Inflammatory macrophage treated with lipopolysaccharide for 4 hours (primary cell): ENCODE data around the gene SCAND1.
"Not testable (repeated sequence)": the region's sequence is repeated elsewhere in the genome, so short reads cannot be mapped to it uniquely, and the experiment has no call there.

Experiments used
- DNase-seq: peaks from one replicate; pipeline ENCODE4 v3.0.0-alpha.2; 2020

The SCAND1 gene

GRCh38 chr20:35956616-35957015, 2.3 kb upstream of the SCAND1 start:
- DNase-seq = no peak

DNA sequence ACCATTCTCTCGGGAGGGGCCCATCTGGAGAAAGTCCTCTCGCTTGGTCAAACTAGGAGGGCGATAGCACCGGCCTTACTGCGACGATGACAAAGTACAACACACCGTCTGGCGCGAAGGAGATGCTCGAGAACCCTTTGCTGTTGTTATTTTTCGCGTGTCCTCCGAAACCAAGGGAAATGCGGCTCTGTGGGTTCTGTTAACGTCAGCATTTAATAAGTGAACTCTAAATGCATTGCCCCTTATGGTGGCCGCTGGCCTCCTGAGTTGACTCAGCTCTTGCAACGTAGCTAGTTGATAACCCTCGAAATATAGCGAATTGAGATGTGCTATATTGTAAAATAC, 577 bp upstream of the SCAND1 start:
- DNase-seq = peak; percentile 61

GRCh38 chr20:35953387-35954199, 709 bp downstream of the SCAND1 start:
- DNase-seq = peak; percentile 43

DNA sequence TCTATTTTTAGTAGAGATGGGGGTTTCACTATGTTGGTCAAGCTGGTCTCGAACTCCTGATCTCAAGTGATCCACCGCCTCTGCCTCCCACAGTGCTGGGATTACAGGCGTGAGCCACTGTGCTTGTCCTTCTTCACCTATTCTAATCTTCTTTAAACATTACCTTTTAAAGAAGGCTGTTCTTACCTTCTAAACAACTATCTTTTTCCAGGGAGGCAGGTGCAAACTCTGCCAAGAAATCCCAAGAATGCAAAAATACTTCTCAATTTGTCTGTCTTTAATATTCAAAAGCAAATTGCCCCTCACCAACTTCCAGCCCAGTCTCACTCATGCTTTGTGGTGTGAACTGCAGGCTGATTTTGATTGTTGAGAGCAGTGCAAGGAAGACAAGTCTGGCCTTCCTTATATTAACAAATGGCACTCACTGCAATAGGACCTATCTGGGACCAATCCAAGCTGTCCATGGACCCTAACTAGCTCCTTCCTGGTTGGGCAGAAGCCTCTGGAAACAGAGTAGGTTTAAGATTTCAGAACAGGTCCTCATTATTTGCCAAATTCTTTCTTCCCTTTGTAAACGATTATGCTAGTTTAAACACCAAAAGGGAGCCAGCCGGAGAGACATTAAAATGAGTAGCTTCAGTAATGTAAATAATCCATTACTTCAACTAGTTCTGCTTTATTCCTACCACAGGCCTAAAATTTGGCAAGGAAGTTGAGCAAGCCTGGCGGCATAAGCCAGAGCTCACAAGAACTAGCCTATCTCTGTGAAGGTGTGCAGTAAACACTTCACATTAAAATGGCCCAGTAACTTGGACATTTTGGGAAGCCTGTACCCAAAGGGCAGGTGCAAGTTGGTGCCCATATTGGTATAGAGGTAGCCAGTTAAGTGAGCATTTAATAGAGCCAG, 1.6 kb downstream of the SCAND1 start:
- DNase-seq = peak; percentile 77

DNA sequence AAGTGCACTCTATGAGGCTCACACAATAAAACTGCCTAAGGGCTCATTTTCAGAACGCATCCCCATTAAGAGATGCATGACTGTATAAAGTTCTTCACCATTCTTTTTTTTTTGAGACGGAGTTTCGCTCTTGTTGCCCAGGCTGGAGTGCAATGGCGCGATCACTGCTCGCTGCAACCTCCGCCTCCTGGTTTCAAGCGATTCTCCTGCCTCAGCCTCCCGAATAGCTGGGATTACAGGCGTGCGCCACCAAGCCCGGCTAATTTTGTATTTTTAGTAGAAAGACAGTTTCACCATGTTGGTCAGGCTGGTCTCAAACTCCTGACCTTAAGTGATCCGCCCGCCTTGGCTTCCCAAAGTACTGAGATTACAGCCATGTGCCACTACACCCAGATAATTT, 2.2 kb downstream of the SCAND1 start:
- DNase-seq = not testable (repeated sequence)

DNA sequence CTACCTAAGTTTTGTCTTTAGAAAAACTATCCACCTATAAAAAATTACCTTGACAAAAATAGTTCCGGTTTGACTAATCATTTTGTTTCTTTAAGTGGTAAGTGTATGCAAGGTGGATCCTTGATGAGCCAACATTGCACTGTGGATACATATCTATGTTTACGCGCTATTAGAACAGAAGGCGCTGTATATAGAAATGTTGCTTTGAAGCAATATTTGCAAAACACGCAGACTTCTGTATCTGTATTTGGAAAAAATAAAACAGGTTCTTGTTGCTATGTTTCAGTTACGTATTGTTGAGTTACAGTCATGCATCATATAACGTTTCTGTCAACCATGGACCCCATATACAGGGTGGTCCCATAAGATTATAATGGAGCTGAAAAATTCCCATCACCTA, 4.2 kb downstream of the SCAND1 start:
- DNase-seq = no peak

DNA sequence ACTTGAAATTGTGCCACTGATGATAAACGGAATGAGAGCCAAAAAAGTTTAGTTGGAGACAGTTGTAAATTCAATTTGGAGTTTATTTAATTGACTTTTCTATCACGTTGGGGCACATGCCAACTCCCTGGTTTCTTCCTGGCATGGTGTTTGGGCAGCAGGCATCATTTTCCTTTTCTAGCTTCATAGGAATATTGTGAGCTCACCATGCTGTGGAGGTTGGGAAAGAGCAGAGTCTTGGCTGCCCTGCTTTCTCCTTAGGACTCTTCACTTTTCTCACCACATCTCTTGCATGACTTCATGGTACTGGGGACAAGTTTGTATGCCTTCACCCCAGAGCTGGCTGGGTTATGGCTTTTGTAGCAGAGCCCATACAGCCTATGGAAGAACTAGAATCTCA, 6.4 kb downstream of the SCAND1 start:
- no peak for DNase-seq

- peak; percentile 11 for DNase-seq
Measured at GRCh38 chr20:35947489-35947888, 6.8 kb downstream of the SCAND1 start.

DNA sequence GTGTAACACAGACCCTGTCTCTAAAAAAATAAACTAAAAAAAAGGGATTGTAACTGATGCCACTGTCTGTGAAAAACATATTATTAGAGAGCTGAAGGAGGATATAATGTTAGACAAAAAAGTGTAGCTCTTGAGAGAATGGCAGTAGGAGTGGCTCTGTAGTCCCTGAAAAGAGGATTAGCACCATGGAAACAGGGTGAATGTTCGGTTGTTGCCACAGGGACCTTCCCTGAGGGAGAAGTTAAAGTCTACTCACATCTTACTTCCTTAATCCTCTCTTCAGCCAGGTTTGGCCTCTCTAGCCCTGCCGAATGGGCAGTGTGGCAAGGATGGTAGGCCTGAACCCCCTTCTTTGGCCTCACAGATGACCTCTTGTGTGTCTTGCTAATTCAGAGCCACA, 12.1 kb downstream of the SCAND1 start:
- peak; percentile 33 for DNase-seq

DNA sequence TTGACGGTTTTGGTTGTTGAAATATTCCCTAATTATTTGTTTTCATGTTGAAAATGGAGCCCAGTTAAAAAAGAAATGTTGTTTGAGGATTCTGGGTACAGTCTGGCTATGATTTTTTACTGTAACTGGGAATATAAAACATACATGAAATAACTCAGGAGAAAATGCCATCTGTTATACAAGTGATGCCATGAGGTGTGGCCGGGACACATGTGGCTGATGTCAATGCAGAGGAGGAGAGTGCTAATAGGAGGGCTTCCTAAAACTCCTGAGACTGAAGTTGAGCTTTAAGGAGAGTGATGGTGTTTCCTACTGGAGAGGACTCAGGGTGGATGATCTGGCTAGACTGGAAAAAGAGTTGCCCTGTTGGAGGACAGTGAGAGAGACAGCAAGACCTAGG, 12.7 kb downstream of the SCAND1 start:
- no peak for DNase-seq

DNA sequence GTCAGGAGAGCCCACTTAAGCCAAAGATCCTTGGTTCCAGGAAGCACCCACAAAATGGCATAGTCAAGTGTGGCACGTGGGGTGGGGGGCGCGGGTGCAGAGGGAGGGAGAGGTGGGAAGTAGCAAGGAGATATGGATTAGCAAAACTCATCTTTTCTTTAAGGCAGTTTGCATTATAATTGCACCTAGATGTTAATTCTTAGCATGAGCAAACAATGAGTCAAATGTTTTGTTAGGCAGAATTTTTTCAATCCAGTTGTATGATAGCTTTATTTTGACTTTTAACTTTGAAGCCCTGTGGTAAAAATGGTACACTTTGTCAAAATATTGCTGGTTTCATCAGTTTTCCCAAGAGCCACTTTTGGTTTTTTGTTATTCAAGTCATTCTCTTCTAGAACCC, 15.0 kb downstream of the SCAND1 start:
- DNase-seq = no peak

GRCh38 chr20:35934050-35934449, 20.3 kb downstream of the SCAND1 start:
- DNase-seq = no peak

- no peak for DNase-seq
Measured at GRCh38 chr20:35929301-35929700, 25.0 kb downstream of the SCAND1 start.

DNA sequence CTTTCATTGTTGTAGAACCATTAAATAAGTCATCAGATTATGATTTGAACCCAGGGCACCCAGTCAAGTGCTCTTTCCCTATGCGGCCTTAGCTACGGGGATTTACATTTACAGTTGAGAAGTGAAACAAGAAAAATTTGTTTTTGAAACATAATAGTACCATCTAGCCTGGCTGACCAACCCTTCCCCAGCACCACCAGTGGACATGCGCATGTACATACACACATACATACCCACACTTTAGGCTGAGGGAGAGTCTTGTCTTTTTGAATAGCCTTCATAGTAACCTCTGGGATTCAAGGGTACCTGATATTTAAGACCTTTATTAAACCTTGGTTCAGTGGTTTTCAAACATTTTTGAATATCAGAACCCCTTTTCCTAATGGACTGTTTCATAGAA, 33.8 kb downstream of the SCAND1 start:
- no peak for DNase-seq

DNA sequence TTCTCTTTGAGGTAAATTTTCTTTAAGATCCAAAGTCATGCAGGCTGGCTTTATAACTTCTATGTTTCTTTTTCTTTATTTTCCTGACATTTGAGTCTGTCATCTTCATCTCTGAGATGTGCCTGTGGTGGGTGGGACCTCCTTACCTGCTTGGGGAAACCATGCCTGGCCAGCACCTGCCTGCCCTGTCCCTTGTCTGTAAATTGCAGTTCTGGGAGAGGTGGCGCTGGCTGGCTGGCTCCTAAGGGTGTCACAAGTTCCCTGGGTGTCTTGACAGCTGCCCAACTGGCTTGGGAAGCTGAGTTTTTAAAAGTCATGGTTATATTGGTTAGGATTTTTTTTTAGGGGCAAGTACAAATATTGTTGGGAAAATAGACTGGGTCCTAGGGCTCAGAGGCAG, 36.3 kb downstream of the SCAND1 start:
- no peak for DNase-seq

- peak; percentile 3 for DNase-seq
Measured at GRCh38 chr20:35917077-35917476, 37.2 kb downstream of the SCAND1 start.

DNA sequence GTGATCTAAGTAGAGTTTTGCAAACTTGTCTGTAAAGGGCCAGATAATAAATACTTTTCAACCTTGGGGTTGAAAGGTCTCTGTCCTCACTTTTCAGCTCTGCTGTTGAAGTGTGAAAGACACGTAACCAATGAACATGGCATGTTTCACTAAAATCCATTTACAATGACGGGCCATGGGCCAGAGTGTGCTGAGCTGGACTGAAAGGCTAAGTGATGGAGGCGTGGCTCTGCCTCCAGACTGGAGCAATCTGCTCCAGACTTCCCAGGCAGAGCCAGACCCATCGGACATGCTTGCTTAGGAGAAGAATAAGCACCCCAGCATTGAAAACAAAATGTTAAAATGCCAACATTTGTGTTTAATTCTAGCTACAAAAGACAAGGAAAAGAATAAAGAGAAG, 41.4 kb downstream of the SCAND1 start:
- DNase-seq = no peak

- DNase-seq = no peak
Measured at GRCh38 chr20:35910254-35910653, 44.0 kb downstream of the SCAND1 start.

DNA sequence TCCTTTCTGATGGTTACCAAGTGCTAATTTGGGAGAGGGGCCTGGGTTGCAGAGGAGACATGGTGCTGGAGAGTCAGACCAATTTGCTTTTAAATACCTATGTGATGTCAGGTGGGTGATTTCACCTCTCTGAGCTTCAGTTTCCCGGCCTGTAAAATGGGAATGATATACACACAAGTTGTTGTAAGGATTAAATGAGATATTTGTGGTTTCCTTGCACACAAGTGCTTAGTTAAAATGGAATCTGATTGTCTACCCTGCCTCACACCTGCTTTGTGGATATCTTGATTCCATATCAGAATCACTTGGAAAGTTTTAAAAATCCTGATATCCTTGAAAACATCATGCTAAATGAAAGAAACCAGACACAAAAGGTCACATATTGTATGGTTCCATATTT, 44.5 kb downstream of the SCAND1 start:
- no peak for DNase-seq

- no peak for DNase-seq
Measured at GRCh38 chr20:35909176-35909575, 45.1 kb downstream of the SCAND1 start.

- no peak for DNase-seq
Measured at GRCh38 chr20:35908007-35908406, 46.3 kb downstream of the SCAND1 start.

- DNase-seq = no peak
Measured at GRCh38 chr20:35907017-35907701, 47.1 kb downstream of the SCAND1 start.

DNA sequence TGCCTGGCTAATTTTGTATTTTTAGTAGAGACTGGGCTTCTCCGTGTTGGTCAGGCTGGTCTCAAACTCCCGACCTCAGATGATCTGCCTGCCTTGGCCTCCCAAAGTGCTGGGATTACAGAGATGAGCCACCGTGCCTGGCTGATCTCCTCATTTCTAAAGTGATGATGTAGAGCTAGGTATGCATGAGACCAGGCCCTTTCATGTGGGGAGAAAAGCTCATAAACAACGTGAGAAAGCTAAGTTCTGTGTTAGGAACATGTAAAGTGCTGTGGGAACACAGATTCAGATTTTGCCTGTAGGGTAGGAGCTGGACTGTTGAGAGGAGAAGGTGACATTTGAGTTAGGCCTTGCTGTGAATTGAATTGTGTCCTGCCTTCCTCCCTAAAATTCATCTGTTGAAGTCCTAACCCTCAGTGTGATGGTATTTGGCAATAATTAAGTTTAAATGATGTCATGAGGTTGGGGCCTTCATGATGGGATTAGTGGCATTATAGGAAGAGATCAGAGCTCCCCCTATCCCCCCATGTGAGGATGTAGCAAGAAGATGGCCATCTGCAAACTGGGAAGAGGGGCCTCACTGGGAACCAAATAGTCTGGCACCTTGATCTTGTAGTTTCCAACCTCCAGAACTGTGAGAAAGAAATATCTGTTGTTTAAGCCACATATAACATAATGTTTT, 49.2 kb downstream of the SCAND1 start:
- no peak for DNase-seq
